Measurements from ENCODE around the gene VPS33A. TPM values are rescaled to one million over a fixed set of nuclear protein-coding genes. Genes with fewer than 3 reads are reported as not detected.

The VPS33A gene
- total RNA-seq, 1 experiment from 2014 or later = 18.9 TPM

DNA sequence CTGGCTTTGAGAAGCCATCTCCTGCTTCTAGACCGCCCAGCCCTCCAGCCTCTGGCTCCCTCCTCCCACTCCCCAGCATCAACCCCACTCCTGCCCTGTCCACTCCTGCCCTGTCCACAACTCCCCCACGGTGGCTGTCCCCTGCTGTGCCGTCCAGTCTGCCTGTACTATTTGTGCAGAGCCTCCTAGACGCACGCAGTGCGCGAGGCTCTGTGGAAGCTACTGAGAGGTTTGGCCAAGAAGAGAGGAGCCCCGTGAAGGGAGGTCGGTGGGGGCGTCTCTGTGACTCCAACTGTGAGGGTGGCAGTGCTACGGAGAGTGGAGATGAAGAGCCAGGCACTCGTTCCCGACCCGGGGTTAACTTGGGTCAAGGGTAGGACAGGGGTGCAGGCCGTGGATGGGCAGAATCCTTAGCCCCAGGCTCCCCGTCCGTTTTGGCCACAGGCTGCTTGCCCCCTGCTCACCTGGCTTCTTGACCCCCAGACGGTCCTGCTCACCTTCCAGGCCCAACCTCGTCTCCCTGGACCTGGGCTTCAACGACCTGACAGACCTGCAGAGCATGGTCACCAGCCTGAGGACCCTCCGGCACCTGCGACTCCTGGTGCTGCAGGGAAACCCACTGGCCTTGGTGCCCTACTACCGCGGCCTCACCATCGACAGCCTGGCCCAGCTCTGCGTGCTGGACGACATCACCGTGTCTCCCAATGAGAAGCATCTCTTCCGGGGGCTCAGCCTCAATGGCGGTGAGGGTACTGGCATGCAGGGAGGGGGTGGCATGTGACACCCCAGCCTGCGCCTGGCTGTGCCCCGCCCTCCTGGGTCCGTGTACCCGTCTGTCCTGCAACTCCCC lies 76.4 kb downstream of the VPS33A start:
- CTCF ChIA-PET = interaction anchor here (1.7 kb wide), 1 partner anchor 135 kb away, joined by 7 read pairs; no protein-coding TSS in a partner anchor
- Mint-ChIP-seq H3K4me1 (ENCODE audit: low read depth, unreplicated experiment) (no peaks in the 10 kb centered on the region), H3K27ac (ENCODE audit: unreplicated experiment) (no peak overlapping the region), H3K9me3 (ENCODE audit: low read depth, unreplicated experiment) (no peaks in the 10 kb centered on the region), H3K27me3 (ENCODE audit: unreplicated experiment) (peaks cover 21% of the 10 kb centered on the region), H3K36me3 (ENCODE audit: insufficient read depth, unreplicated experiment) (peaks cover 11% of the 10 kb centered on the region), H3K4me3 (ENCODE audit: low read depth, unreplicated experiment) (no peak overlapping the region)
- TF ChIP-seq, protein P1, sequence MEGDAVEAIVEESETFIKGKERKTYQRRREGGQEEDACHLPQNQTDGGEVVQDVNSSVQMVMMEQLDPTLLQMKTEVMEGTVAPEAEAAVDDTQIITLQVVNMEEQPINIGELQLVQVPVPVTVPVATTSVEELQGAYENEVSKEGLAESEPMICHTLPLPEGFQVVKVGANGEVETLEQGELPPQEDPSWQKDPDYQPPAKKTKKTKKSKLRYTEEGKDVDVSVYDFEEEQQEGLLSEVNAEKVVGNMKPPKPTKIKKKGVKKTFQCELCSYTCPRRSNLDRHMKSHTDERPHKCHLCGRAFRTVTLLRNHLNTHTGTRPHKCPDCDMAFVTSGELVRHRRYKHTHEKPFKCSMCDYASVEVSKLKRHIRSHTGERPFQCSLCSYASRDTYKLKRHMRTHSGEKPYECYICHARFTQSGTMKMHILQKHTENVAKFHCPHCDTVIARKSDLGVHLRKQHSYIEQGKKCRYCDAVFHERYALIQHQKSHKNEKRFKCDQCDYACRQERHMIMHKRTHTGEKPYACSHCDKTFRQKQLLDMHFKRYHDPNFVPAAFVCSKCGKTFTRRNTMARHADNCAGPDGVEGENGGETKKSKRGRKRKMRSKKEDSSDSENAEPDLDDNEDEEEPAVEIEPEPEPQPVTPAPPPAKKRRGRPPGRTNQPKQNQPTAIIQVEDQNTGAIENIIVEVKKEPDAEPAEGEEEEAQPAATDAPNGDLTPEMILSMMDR (IDR thresholded peaks at IDR 0.05; ENCODE audit: unreplicated experiment) = no peak
- intact Hi-C loops (cut with micrococcal nuclease; ENCODE audit: unreplicated experiment) = loop anchor here (10.0 kb wide), 1 partner anchor 275 kb away; the partner anchor contains the start of gene CFAP251
- no peak for DNase-seq
- BruUV-seq (replicated peaks) = no TSS peak

DNA sequence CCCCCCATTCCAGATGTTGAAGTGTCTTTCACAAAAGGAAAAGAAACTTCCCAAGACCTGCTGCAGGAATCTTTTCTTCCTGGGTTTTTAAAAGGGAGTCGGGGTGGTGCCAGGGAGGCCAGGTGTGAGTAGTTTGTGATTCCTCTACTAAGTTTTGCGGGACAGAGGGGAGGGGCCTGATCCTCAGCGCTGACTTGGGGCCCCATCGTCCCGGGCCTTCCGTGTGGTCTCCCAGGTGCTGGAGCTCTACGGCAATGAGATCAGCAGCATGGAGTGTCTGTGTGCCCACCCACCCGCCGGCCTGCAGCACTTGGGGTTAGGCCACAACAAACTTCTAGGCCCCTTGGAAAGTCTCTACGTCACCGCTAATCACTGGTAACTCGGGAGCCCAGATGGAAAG lies 78.8 kb downstream of the VPS33A start:
- intact Hi-C loops (cut with micrococcal nuclease; ENCODE audit: unreplicated experiment) = no loop called here

DNA sequence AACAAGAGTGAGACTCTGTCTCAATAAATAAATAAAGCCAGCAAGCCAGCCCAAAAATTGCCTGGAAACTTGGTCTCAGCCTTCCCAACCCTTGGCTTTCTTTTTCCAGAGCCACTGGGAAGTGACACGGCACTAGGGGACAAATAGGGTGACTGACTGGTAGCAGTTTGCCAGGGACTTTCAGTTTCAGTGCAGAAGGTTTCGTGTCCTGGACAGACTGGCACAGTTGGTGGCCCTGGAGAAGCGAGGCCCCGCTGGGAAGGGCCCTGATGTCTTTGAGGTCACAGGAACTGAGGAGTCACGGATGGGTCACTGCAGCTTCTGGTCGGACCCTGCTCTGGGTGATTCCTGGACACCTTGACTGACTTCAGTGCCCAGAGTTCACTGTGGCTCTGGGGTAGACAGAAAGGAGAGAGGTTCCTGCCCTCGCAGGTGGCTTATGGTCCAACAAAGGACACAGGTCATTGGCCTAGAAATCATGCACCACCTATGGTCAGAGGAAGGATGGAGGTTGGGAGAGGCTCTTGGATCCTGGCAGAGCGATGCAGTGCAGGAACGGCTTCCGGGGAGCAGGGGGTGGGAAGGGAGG lies 80.7 kb downstream of the VPS33A start:
- Mint-ChIP-seq H3K27me3 (ENCODE audit: unreplicated experiment) (peaks cover 33% of the 10 kb centered on the region), H3K4me3 (ENCODE audit: low read depth, unreplicated experiment) (no peak overlapping the region), H3K4me1 (ENCODE audit: low read depth, unreplicated experiment) (no peaks in the 10 kb centered on the region), H3K27ac (ENCODE audit: unreplicated experiment) (no peak overlapping the region), H3K9me3 (ENCODE audit: low read depth, unreplicated experiment) (no peaks in the 10 kb centered on the region), H3K36me3 (ENCODE audit: insufficient read depth, unreplicated experiment) (peaks cover 14% of the 10 kb centered on the region)
- intact Hi-C loops (cut with micrococcal nuclease; ENCODE audit: unreplicated experiment) = no loop called here
- CTCF ChIA-PET = interaction anchor here (0.6 kb wide), 1 partner anchor 49 kb away, joined by 6 read pairs; no protein-coding TSS in a partner anchor
- TF ChIP-seq, protein P1 (IDR thresholded peaks at IDR 0.05; ENCODE audit: unreplicated experiment) = no peak
- no peak for DNase-seq
- BruUV-seq (replicated peaks) = no TSS peak

More for the DNA sequence above, 78.8 kb downstream of the VPS33A start:
- H3K27ac Mint-ChIP-seq (ENCODE audit: unreplicated experiment) = no peak overlapping the region
- H3K4me3 Mint-ChIP-seq (ENCODE audit: low read depth, unreplicated experiment) = no peak overlapping the region
- peaks cover 21% of the 10 kb centered on the region for H3K36me3 Mint-ChIP-seq (ENCODE audit: insufficient read depth, unreplicated experiment)
- H3K9me3 Mint-ChIP-seq (ENCODE audit: low read depth, unreplicated experiment) = no peaks in the 10 kb centered on the region
- DNase-seq = no peak
- H3K4me1 Mint-ChIP-seq (ENCODE audit: low read depth, unreplicated experiment) = no peaks in the 10 kb centered on the region
- TF ChIP-seq, protein P1 (IDR thresholded peaks at IDR 0.05; ENCODE audit: unreplicated experiment) = no peak
- BruUV-seq (replicated peaks) = no TSS peak
- CTCF ChIA-PET = interaction anchor here (1.0 kb wide), 1 partner anchor 57 kb away, joined by 4 read pairs; no protein-coding TSS in a partner anchor
- peaks cover 33% of the 10 kb centered on the region for H3K27me3 Mint-ChIP-seq (ENCODE audit: unreplicated experiment)

DNA sequence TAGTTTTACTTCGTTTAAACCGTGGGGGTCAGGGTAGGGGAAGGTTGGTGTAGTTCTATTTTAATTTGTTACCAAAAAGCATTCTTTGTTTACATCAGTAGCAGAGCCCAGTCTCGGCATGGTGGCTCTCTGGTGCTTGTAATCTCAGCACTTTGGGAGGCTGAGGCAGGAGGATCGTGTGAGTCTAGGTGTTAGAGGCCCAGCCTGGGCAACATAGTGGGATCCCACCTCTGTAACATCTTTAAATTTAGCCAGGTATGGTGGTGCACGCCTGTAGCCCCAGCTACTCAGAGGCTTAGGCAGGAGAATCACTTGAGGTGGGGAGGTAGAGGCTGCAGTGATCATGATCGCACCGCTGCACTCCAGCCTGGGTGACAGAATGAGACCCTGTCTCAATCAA lies 81.2 kb downstream of the VPS33A start:
- no TSS peak for BruUV-seq (replicated peaks)
- Mint-ChIP-seq H3K36me3 (ENCODE audit: insufficient read depth, unreplicated experiment) (peaks cover 14% of the 10 kb centered on the region), H3K4me1 (ENCODE audit: low read depth, unreplicated experiment) (no peaks in the 10 kb centered on the region), H3K9me3 (ENCODE audit: low read depth, unreplicated experiment) (no peaks in the 10 kb centered on the region), H3K27ac (ENCODE audit: unreplicated experiment) (no peak overlapping the region), H3K4me3 (ENCODE audit: low read depth, unreplicated experiment) (no peak overlapping the region), H3K27me3 (ENCODE audit: unreplicated experiment) (peaks cover 28% of the 10 kb centered on the region)
- TF ChIP-seq, protein P1 (IDR thresholded peaks at IDR 0.05; ENCODE audit: unreplicated experiment) = no peak
- no peak for DNase-seq
- intact Hi-C loops (cut with micrococcal nuclease; ENCODE audit: unreplicated experiment) = no loop called here
- CTCF ChIA-PET = no interaction called here

Measured in Calu3 (cell line).